Measurements from ENCODE around the gene ZNF750. TPM values are rescaled to one million over a fixed set of nuclear protein-coding genes. Genes with fewer than 3 reads are reported as not detected.

ZNF750 gene
- total RNA-seq, 4 donors from 2014 or later: not detected

- TF ChIP-seq CTCF (IDR thresholded peaks at IDR 0.05) (no peak), EP300 (IDR thresholded peaks at IDR 0.05) (no peak), POLR2A (IDR thresholded peaks at IDR 0.05) (no peak)
- Histone ChIP-seq H3K4me1 (peaks cover 0 to 40% (median 2%) of the 10 kb centered on the region in 4 donors), H3K27me3 (no peaks in the 10 kb centered on the region), H3K27ac (peak overlapping the region in 1 of 4 donors; percentile 82), H3K4me3 (no peak overlapping the region), H3K9me3 (no peaks in the 10 kb centered on the region), H3K36me3 (peaks cover 0 to 49% (median 0%) of the 10 kb centered on the region in 3 donors)
- DNase-seq (ENCODE audit: low spot score in 2 of 2): no peak
- 92 to 96% methylated on average over 19 of the region's 19 CpGs for WGBS, 2 donors
Measured at GRCh38 chr17:82805823-82806222, 34.0 kb downstream of the ZNF750 start.

- no peak for DNase-seq (ENCODE audit: low spot score in 2 of 2)
- Histone ChIP-seq H3K9me3 (no peaks in the 10 kb centered on the region), H3K27me3 (no peaks in the 10 kb centered on the region), H3K27ac (peak overlapping the region in 3 of 4 donors; percentile 43 to 82 (median 60)), H3K4me3 (no peak overlapping the region), H3K4me1 (peaks cover 0 to 40% (median 2%) of the 10 kb centered on the region in 4 donors), H3K36me3 (peaks cover 0 to 49% (median 0%) of the 10 kb centered on the region in 3 donors)
- WGBS, 2 donors: 77 to 86% methylated on average over 13 of the region's 13 CpGs
- no peak for TF ChIP-seq EP300 (IDR thresholded peaks at IDR 0.05)
- no peak for TF ChIP-seq POLR2A (IDR thresholded peaks at IDR 0.05)
- TF ChIP-seq CTCF (IDR thresholded peaks at IDR 0.05): no peak
Measured at GRCh38 chr17:82805254-82805653, 34.6 kb downstream of the ZNF750 start.

GRCh38 chr17:82804442-82805191 is 35.2 kb downstream of the ZNF750 start:
- peak; percentile 70 to 82 for DNase-seq (ENCODE audit: low spot score in 2 of 2)
- 66 to 70% methylated on average over 16 to 23 of the region's 27 CpGs for WGBS, 2 donors
- peaks cover 0 to 40% (median 2%) of the 10 kb centered on the region in 4 donors for H3K4me1 ChIP-seq
- peaks cover 0 to 48% (median 0%) of the 10 kb centered on the region in 3 donors for H3K36me3 ChIP-seq
- no peaks in the 10 kb centered on the region for H3K9me3 ChIP-seq
- no peak overlapping the region for H3K4me3 ChIP-seq
- peak in 1 of 2 donors; percentile 79 for TF ChIP-seq EP300 (IDR thresholded peaks at IDR 0.05)
- peak in 1 of 5 experiments; percentile 16 for TF ChIP-seq CTCF (IDR thresholded peaks at IDR 0.05)
- no peak for TF ChIP-seq POLR2A (IDR thresholded peaks at IDR 0.05)
- peak overlapping the region; percentile 60 to 82 (median 64) for H3K27ac ChIP-seq
- H3K27me3 ChIP-seq: no peaks in the 10 kb centered on the region

- no peak for DNase-seq (ENCODE audit: low spot score in 2 of 2)
- Histone ChIP-seq H3K9me3 (no peaks in the 10 kb centered on the region), H3K27me3 (no peaks in the 10 kb centered on the region), H3K4me3 (no peak overlapping the region), H3K36me3 (peaks cover 0 to 49% (median 0%) of the 10 kb centered on the region in 3 donors), H3K27ac (no peak overlapping the region), H3K4me1 (peaks cover 0 to 40% (median 2%) of the 10 kb centered on the region in 4 donors)
- TF ChIP-seq CTCF (IDR thresholded peaks at IDR 0.05): no peak
- TF ChIP-seq POLR2A (IDR thresholded peaks at IDR 0.05): no peak
- no peak for TF ChIP-seq EP300 (IDR thresholded peaks at IDR 0.05)
- WGBS, 2 donors: 87 to 93% methylated on average over 15 of the region's 15 CpGs
Measured at GRCh38 chr17:82803606-82804005, 36.2 kb downstream of the ZNF750 start.

- Histone ChIP-seq H3K4me3 (no peak overlapping the region), H3K36me3 (peaks cover 0 to 52% (median 0%) of the 10 kb centered on the region in 3 donors), H3K27ac (no peak overlapping the region), H3K9me3 (no peaks in the 10 kb centered on the region), H3K4me1 (peaks cover 0 to 40% (median 2%) of the 10 kb centered on the region in 4 donors), H3K27me3 (no peaks in the 10 kb centered on the region)
- WGBS, 2 donors: 90 to 93% methylated on average over 9 of the region's 9 CpGs
- TF ChIP-seq EP300 (IDR thresholded peaks at IDR 0.05): no peak
- no peak for TF ChIP-seq CTCF (IDR thresholded peaks at IDR 0.05)
- TF ChIP-seq POLR2A (IDR thresholded peaks at IDR 0.05): no peak
- DNase-seq (ENCODE audit: low spot score in 2 of 2): no peak
Measured at GRCh38 chr17:82803185-82803584, 36.6 kb downstream of the ZNF750 start.

All from tibial nerve (tissue), 4 donors.